Subcutaneous abdominal adipose tissue (tissue), 5 donors: ENCODE results near the gene MAFF.

Experiments
- H3K27ac ChIP-seq: one replicate; pipeline ENCODE4 v1.7.0; 2013; ENCODE audit warnings: low read depth, mild to moderate bottlenecking, inconsistent platforms, low read length, moderate library complexity
- H3K27me3 ChIP-seq, 5 donors: one replicate each; pipeline ENCODE4 v1.7.0; 2013; ENCODE audit warnings: low read length in 5 of 5, inconsistent platforms in 1 of 5; ENCODE audit not compliant: control insufficient read depth in 5 of 5, insufficient read depth in 4 of 5
- H3K36me3 ChIP-seq, 5 donors: one replicate each; pipeline ENCODE4 v1.7.0; 2013; ENCODE audit warnings: low read length in 5 of 5; ENCODE audit not compliant: control insufficient read depth in 5 of 5, insufficient read depth in 5 of 5
- H3K4me1 ChIP-seq, 5 donors: one replicate each; pipeline ENCODE4 v1.7.0; 2013; ENCODE audit warnings: low read length in 5 of 5, mild to moderate bottlenecking in 3 of 5, moderate library complexity in 1 of 5; ENCODE audit not compliant: control insufficient read depth in 5 of 5, insufficient read depth in 5 of 5
- H3K4me3 ChIP-seq, 5 donors: one replicate each; pipeline ENCODE4 v1.7.0; 2013; ENCODE audit warnings: low read length in 5 of 5, low read depth in 1 of 5
- H3K9ac ChIP-seq, 5 donors: one replicate each; pipeline ENCODE4 v1.7.0; 2013; ENCODE audit warnings: low read length in 5 of 5, mild to moderate bottlenecking in 4 of 5, moderate library complexity in 3 of 5
- H3K9me3 ChIP-seq, 5 donors: one replicate each; pipeline ENCODE4 v1.7.0; 2013; ENCODE audit warnings: low read length in 5 of 5; ENCODE audit not compliant: control insufficient read depth in 5 of 5
- donor health status: healthy.
- donor health status: healthy.
- donor health status: healthy.
- donor health status: healthy.
- donor health status: healthy.

MAFF gene

DNA sequence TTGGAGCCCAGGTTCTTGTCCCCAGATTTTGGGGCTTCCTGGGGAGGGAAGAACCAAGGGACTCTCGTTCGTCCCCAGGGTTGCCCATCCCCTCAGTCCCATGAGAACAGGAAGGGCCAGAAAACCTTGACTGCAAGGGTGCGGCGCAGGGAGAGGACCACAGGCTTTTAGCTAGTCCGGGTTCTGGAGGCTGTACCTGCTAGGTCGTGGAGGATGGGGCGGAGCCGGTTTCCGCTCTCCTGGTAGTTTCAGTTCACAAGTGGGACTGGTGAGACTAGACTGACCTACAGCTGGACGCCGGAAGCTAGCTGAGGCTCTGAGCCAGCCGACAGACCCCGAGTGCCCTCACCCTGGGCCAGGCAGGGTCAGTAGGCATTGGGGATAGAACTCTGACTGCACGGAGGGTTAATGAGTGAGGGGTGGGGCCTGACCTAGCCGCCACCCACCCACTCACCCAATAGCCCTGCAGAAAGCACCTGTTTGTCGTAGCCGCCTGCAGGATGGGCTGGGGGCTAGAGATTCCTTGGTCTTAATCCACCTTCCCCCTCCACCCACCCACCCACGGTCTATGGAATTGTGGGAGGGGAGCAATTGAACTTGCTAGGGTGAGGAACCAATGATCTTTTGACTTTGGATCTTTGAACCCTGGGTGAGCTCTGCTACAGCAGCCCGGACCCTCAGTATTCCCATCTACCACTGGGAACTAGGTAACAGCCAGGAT lies 1.5 kb downstream of the MAFF start:
- H3K4me3 ChIP-seq: peak overlapping the region; percentile 85 to 97 (median 88)
- peak overlapping the region; percentile 68 to 95 (median 92) for H3K9ac ChIP-seq
- peak overlapping the region; percentile 97 for H3K27ac ChIP-seq
- H3K9me3 ChIP-seq: no peaks in the 10 kb centered on the region
- H3K27me3 ChIP-seq: no peaks in the 10 kb centered on the region
- H3K36me3 ChIP-seq: peaks cover 0 to 2% (median 0%) of the 10 kb centered on the region in 5 donors
- H3K4me1 ChIP-seq: peaks cover 19 to 45% (median 40%) of the 10 kb centered on the region in 5 donors

DNA sequence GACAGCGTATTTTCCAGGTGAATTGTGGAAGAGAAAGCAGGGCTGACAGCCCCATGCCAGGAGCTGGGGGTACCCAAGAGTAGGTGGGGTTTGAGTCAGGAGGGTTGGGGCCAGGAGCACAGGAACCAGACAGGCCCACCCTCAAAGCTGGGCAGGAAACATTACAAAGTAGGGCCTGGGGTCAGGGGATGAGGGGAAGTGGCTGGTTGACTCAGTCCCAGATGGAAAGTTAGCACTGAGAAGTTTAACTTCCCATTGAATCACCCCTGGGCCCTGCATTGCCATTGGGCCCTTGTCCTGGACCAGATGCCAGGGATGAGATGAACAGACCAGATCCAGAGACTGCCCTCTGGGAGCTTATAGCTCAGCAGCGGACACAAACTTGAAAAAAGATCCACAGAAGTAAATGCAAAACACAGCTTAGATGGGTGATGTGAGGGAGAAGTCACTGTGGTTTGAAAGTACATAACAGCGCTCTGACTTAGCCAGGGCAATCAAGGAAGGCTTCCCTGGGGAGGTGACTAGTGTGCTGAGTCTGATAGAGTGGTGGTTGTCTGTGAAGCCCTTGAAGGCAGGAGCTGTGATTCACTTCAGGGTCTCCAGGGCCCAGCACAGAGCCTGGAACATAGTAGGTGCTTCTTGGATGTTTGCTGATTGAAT lies 2.2 kb downstream of the MAFF start:
- peak overlapping the region; percentile 97 for H3K27ac ChIP-seq
- H3K36me3 ChIP-seq: peaks cover 0 to 5% (median 3%) of the 10 kb centered on the region in 5 donors
- peak overlapping the region; percentile 68 to 95 (median 92) for H3K9ac ChIP-seq
- H3K4me3 ChIP-seq: peak overlapping the region; percentile 85 to 97 (median 88)
- peaks cover 19 to 49% (median 40%) of the 10 kb centered on the region in 5 donors for H3K4me1 ChIP-seq
- H3K9me3 ChIP-seq: no peaks in the 10 kb centered on the region
- H3K27me3 ChIP-seq: no peaks in the 10 kb centered on the region

DNA sequence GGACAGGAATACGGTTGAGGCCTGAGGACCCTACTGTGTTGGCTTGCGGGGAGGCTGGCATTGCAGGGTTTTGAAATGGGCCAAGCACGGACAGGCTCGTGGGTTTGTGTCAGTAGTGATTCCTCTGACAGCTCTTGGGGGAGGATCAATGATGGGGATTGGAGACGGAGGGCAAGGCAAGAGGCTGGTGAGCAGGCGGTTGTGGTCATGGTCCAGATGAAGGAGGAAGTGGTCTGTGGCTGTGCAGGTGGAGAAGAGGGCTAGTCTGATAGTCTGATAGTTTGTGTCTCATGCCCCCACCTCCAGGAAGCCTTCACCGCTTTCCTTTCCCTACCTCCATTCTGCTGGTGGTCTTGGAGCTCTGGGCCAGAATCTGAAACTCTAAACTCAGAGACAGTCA lies 3.0 kb downstream of the MAFF start:
- H3K27me3 ChIP-seq: no peaks in the 10 kb centered on the region
- peaks cover 0 to 5% (median 3%) of the 10 kb centered on the region in 5 donors for H3K36me3 ChIP-seq
- H3K9ac ChIP-seq: peak overlapping the region in 4 of 5 donors; percentile 63 to 95 (median 80)
- peaks cover 19 to 52% (median 40%) of the 10 kb centered on the region in 5 donors for H3K4me1 ChIP-seq
- peak overlapping the region; percentile 85 to 97 (median 88) for H3K4me3 ChIP-seq
- H3K27ac ChIP-seq: peak overlapping the region; percentile 97
- no peaks in the 10 kb centered on the region for H3K9me3 ChIP-seq

DNA sequence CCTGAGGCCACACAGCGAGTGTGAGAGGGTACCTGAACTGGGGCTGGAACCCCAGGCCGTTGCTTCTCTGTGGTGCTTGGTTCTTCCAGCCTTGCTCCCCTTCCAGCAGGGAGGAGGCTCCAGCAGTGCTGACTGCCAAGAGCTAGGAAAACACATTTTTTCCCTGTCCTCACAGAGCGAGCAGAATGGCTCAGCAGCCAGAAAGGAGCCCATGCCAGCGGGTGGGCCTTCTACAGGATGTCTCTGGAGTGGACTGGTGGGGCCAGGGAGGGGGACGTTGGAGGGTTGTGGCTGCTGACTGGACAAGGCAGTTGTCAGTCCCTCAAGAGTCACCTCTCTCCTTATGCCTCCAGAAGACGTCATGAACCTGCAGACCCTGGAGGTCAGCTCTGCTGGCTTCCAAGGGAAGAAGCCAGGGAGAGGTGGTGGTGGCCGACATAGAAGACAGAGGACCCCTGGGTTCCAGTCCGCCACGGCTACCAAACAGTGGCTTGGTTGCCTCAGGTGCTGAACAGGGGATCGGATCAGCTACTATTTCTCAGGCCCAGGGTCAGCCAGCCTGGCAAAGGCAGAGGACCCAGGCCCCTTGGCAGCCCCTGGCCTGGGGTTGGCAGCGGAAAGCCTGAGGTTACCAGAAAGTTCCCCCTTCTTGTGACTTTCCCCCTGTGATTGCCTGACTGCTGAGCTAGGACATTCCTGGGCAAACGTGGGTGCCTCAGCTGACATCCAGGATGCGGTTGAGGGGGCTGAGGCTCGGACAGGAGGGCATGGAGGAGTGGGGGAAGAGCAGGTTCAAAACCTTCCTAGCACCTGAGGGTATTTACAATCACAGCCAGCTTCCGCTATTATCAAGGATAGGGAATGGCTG lies 3.7 kb downstream of the MAFF start:
- peaks cover 0 to 5% (median 3%) of the 10 kb centered on the region in 5 donors for H3K36me3 ChIP-seq
- H3K9me3 ChIP-seq: no peaks in the 10 kb centered on the region
- H3K4me1 ChIP-seq: peaks cover 19 to 59% (median 40%) of the 10 kb centered on the region in 5 donors
- H3K27ac ChIP-seq: peak overlapping the region; percentile 97
- peak overlapping the region; percentile 85 to 97 (median 88) for H3K4me3 ChIP-seq
- H3K27me3 ChIP-seq: no peaks in the 10 kb centered on the region
- peak overlapping the region in 4 of 5 donors; percentile 63 to 95 (median 80) for H3K9ac ChIP-seq

DNA sequence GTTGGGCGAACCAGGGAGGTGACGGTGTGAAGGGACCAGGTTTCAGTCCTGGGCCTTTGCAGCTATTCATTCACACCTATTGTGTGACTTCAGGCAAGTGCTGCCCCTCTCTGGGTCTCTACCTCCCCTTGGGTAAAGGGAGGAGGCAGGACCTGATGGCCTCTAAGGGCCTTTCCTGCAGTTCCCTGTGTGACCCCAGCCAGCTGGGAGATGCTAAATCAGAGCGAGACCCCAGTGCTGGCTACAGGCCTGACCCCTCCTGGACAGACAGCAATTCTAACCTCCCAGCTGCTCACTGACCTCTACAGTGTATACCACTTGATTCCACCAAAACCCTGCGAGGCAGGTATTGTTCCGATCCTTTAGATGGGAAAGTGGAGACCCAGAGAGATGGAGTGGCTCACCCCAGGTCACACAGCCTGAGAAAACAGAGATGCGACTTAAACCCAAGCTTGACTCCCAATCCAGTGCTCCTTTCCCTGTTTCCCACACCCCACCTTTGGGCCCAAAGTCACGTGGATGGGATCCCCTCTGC lies 6.2 kb downstream of the MAFF start:
- Histone ChIP-seq H3K9ac (no peak overlapping the region), H3K9me3 (no peaks in the 10 kb centered on the region), H3K27me3 (no peaks in the 10 kb centered on the region), H3K36me3 (peaks cover 0 to 5% (median 3%) of the 10 kb centered on the region in 5 donors), H3K27ac (no peak overlapping the region), H3K4me3 (no peak overlapping the region), H3K4me1 (peaks cover 22 to 67% (median 35%) of the 10 kb centered on the region in 5 donors)

DNA sequence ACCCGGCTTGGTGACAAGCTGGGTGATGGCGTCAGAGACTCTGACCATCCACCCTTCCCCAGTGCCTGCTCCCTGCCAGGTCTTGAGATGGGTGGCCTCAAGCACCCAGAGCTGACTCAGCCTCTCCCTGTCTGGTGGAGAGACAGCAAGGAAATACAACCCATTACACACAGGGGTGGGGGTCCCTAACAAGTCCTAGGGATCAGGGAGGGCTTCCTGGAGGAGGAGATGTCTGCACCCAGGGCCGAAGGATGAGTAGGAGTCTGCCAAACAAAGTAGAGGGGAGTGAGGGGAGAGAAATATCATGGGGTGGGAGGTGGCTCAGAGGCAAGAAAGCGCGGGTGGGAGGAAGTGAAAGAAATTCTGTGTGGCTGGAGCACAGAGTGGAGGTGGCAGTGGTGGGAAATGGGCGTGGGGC lies 6.8 kb downstream of the MAFF start:
- H3K9ac ChIP-seq: no peak overlapping the region
- no peaks in the 10 kb centered on the region for H3K9me3 ChIP-seq
- no peak overlapping the region for H3K4me3 ChIP-seq
- peaks cover 0 to 5% (median 3%) of the 10 kb centered on the region in 5 donors for H3K36me3 ChIP-seq
- no peaks in the 10 kb centered on the region for H3K27me3 ChIP-seq
- H3K4me1 ChIP-seq: peaks cover 19 to 66% (median 34%) of the 10 kb centered on the region in 5 donors
- H3K27ac ChIP-seq: no peak overlapping the region

DNA sequence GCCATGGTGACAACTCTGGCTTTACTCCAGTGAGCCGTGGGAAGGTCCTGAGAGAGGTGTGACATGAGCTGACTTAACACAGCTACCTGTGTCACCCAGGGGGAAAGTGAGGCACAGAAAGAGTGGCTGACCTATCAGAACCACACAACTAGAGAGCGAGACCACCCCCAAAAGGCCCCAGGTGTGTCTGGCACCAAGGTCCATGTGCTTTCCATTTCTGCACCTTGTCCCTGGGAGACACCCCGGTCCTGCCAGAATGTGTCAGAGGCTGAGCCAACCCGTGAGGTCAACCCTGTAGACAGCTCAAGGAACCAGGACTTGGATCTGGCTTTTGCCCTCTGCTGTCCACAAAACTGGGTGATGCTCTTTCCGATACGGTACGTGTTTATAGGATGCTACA lies 9.8 kb downstream of the MAFF start:
- H3K36me3 ChIP-seq: peaks cover 0 to 19% (median 8%) of the 10 kb centered on the region in 5 donors
- no peak overlapping the region for H3K9ac ChIP-seq
- H3K4me3 ChIP-seq: no peak overlapping the region
- no peak overlapping the region for H3K27ac ChIP-seq
- H3K27me3 ChIP-seq: no peaks in the 10 kb centered on the region
- no peaks in the 10 kb centered on the region for H3K9me3 ChIP-seq
- peaks cover 7 to 53% (median 18%) of the 10 kb centered on the region in 5 donors for H3K4me1 ChIP-seq

DNA sequence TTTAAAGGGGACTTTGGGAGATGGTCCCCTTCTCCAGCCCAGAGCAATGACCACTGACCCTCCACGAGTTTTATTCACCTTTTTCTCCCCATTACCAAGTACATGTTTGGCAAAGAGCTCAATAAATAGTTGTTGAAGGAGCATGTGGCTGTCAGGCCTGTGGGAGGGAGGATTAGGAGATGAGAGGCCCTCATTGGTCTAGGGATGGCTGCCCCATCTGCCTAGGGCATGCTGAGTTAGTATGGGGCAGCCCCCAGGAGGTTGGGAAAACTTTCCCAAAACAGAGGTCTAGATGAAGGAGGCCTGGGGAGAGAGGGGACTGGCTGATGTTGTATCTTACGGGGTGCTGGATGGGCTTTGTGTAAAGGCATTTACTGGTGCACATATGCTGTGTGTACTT lies 10.6 kb downstream of the MAFF start:
- H3K27me3 ChIP-seq: no peaks in the 10 kb centered on the region
- H3K9ac ChIP-seq: no peak overlapping the region
- H3K4me1 ChIP-seq: peaks cover 7 to 53% (median 18%) of the 10 kb centered on the region in 5 donors
- H3K4me3 ChIP-seq: no peak overlapping the region
- H3K27ac ChIP-seq: no peak overlapping the region
- no peaks in the 10 kb centered on the region for H3K9me3 ChIP-seq
- peaks cover 0 to 22% (median 8%) of the 10 kb centered on the region in 5 donors for H3K36me3 ChIP-seq

DNA sequence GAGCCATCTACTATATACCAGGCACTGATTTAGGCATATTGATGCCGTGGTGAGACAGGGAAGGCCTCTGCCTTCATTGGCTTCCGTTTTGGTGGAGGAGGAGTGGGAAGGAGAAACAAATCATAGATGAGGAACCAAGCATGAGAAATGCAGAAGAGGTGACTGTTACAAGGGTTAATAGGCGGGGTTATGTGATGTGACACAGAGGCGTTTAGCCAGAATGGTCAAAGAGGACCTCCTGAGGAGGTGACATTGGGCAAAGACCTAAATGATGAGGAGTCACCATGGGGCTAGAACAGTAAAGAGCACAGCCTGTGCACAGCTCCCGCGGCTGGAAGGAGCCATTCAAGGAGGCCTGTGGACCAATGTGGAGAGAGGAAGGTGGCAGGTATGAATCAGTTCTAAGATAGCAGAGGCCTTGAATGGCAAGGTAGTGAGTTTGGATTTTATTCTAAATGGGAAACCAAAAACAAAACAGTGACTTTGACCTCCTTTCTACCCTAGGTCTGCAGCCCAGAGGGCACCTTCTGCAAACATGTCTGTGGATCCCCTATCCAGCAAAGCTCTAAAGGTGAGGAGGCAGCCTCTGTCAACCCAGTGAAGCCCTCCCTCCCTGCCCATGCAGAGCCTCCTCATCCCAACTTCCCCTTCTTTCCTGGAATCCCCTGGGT lies 11.7 kb downstream of the MAFF start:
- peak overlapping the region; percentile 1 for H3K27ac ChIP-seq
- peaks cover 7 to 53% (median 26%) of the 10 kb centered on the region in 5 donors for H3K4me1 ChIP-seq
- no peak overlapping the region for H3K4me3 ChIP-seq
- no peaks in the 10 kb centered on the region for H3K9me3 ChIP-seq
- no peak overlapping the region for H3K9ac ChIP-seq
- no peaks in the 10 kb centered on the region for H3K27me3 ChIP-seq
- H3K36me3 ChIP-seq: peaks cover 0 to 19% (median 8%) of the 10 kb centered on the region in 5 donors
